KMS-11 (cell line): ENCODE results near the gene ZNF761.

Source experiments
- H2AFZ ChIP-seq: fragments of 200-600 bp; sonication (generic); 2 replicates; pipeline ENCODE4 v1.6.1; 2016; ENCODE audit warnings: antibody characterized with exemption, mixed run types, low read depth
- H3K27ac ChIP-seq: fragments of 200-600 bp; sonication (generic); 2 replicates; pipeline ENCODE4 v1.6.1; 2016; ENCODE audit warnings: mild to moderate bottlenecking, mixed run types
- H3K27me3 ChIP-seq: fragments of 200-600 bp; sonication (generic); 2 replicates; pipeline ENCODE4 v1.6.1; 2017; ENCODE audit warnings: mild to moderate bottlenecking, low read depth, mixed run types, moderate library complexity; ENCODE audit not compliant: insufficient read depth
- H3K36me3 ChIP-seq: fragments of 200-600 bp; sonication (generic); 2 replicates; pipeline ENCODE4 v1.6.1; 2017; ENCODE audit warnings: mild to moderate bottlenecking, mixed run types; ENCODE audit not compliant: insufficient read depth
- H3K4me1 ChIP-seq: fragments of 200-600 bp; sonication (generic); 2 replicates; pipeline ENCODE4 v1.6.1; 2016; ENCODE audit warnings: mild to moderate bottlenecking, low read depth, mixed run types; ENCODE audit not compliant: poor library complexity, severe bottlenecking
- H3K4me2 ChIP-seq: fragments of 200-600 bp; sonication (generic); 2 replicates; pipeline ENCODE4 v1.7.0; 2016; ENCODE audit warnings: mild to moderate bottlenecking, mixed run types
- H3K4me3 ChIP-seq: fragments of 200-600 bp; sonication (generic); IDR thresholded peaks from 2 replicates; pipeline ENCODE4 v1.6.1; 2017; ENCODE audit warnings: low read depth, low read length, mixed read lengths; ENCODE audit not compliant: insufficient read depth
- H3K79me2 ChIP-seq: fragments of 200-600 bp; sonication (generic); 2 replicates; pipeline ENCODE4 v1.6.1; 2016; ENCODE audit warnings: low read depth, mixed run types; ENCODE audit not compliant: insufficient read depth
- H3K9ac ChIP-seq: fragments of 200-600 bp; sonication (generic); 2 replicates; pipeline ENCODE4 v1.6.1; 2016; ENCODE audit warnings: mild to moderate bottlenecking, mixed run types
- H4K20me1 ChIP-seq: fragments of 200-600 bp; sonication (generic); 2 replicates; pipeline ENCODE4 v1.6.1; 2016; ENCODE audit warnings: mild to moderate bottlenecking, mixed run types; ENCODE audit not compliant: insufficient read depth
- TF ChIP-seq, protein P1 (sequence below): fragments of 200-600 bp; sonication (generic); conservative IDR thresholded peaks from 2 replicates; pipeline ENCODE4 v1.6.1; 2017; ENCODE audit warnings: low read depth, mild to moderate bottlenecking, antibody characterized with exemption, low read length, moderate library complexity, mixed read lengths

ZNF761 gene

DNA sequence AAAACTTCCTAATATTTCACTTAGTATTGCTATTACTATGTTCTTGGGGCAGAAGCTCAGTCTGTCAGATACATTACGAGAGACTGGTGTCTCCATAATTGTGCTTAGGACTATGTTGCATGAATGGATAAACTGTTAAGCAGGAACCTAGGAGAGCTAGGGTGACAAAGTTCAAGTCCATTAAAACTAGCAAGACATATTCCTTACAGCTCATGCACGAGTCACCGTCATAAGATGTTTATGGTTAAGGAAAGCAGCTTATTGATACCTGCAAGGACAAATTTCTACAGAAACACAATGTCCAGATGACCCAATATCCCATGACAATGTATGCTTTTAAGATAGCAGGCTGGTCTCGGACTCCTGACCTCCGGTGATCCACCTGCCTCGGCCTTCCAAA, 30.1 kb downstream of the ZNF761 start:
- Histone ChIP-seq H3K79me2 (no peaks in the 10 kb centered on the region), H2AFZ (no peak overlapping the region), H3K9ac (no peak overlapping the region), H3K4me2 (no peak overlapping the region), H3K36me3 (no peaks in the 10 kb centered on the region), H3K27me3 (no peaks in the 10 kb centered on the region), H3K4me1 (no peaks in the 10 kb centered on the region), H3K27ac (no peak overlapping the region), H4K20me1 (no peaks in the 10 kb centered on the region), H3K4me3 (no peak overlapping the region)
- TF ChIP-seq, protein P1, sequence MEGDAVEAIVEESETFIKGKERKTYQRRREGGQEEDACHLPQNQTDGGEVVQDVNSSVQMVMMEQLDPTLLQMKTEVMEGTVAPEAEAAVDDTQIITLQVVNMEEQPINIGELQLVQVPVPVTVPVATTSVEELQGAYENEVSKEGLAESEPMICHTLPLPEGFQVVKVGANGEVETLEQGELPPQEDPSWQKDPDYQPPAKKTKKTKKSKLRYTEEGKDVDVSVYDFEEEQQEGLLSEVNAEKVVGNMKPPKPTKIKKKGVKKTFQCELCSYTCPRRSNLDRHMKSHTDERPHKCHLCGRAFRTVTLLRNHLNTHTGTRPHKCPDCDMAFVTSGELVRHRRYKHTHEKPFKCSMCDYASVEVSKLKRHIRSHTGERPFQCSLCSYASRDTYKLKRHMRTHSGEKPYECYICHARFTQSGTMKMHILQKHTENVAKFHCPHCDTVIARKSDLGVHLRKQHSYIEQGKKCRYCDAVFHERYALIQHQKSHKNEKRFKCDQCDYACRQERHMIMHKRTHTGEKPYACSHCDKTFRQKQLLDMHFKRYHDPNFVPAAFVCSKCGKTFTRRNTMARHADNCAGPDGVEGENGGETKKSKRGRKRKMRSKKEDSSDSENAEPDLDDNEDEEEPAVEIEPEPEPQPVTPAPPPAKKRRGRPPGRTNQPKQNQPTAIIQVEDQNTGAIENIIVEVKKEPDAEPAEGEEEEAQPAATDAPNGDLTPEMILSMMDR: no peak

DNA sequence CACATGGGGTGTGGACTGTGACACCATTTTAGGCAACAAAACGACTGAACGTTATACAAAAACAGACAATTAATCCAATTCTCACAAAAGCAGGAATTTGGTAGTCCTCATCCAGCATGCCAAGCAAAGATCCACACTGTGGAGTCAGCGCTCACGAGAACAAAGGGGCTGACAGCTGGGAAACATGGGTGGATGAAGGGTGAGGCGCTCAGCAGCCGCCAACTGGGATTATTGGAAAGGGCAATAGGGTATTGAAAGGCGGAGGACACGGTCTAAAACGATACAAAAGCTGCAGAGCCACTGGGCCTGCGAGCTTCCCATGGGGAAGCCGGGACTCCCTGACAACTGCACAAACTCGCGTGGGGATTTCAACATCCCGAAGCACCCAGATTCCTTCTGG, 31.1 kb downstream of the ZNF761 start:
- Histone ChIP-seq H3K4me1 (no peaks in the 10 kb centered on the region), H2AFZ (no peak overlapping the region), H3K27ac (no peak overlapping the region), H3K9ac (no peak overlapping the region), H3K27me3 (no peaks in the 10 kb centered on the region), H3K36me3 (no peaks in the 10 kb centered on the region), H4K20me1 (no peaks in the 10 kb centered on the region), H3K79me2 (no peaks in the 10 kb centered on the region), H3K4me3 (no peak overlapping the region), H3K4me2 (no peak overlapping the region)
- TF ChIP-seq, protein P1: no peak

DNA sequence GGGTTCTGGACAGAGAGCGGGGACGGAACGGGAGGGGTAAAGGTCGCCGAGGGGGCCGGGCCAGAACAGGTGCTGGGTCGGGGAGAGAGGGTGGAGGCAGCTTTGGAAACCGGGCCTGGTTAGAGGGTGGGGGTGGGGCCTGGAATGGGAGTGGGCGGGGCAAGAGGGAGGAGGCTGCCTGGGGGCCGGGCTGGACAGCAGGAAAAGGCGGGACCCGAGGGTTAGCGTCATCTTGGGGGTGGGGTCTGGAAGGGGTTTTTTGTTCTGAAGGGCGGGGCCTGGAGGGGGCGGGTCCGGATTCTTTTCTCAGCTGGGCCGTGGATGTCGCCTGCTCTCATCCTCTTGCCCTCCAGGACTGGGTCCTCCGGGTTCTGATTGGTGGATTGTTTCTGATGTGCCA, 31.5 kb downstream of the ZNF761 start:
- no peaks in the 10 kb centered on the region for H4K20me1 ChIP-seq
- H3K79me2 ChIP-seq: no peaks in the 10 kb centered on the region
- H3K27me3 ChIP-seq: no peaks in the 10 kb centered on the region
- H3K27ac ChIP-seq: no peak overlapping the region
- TF ChIP-seq, protein P1: no peak
- H3K4me1 ChIP-seq: no peaks in the 10 kb centered on the region
- no peak overlapping the region for H3K4me2 ChIP-seq
- no peak overlapping the region for H3K4me3 ChIP-seq
- H2AFZ ChIP-seq: no peak overlapping the region
- H3K36me3 ChIP-seq: no peaks in the 10 kb centered on the region
- no peak overlapping the region for H3K9ac ChIP-seq

DNA sequence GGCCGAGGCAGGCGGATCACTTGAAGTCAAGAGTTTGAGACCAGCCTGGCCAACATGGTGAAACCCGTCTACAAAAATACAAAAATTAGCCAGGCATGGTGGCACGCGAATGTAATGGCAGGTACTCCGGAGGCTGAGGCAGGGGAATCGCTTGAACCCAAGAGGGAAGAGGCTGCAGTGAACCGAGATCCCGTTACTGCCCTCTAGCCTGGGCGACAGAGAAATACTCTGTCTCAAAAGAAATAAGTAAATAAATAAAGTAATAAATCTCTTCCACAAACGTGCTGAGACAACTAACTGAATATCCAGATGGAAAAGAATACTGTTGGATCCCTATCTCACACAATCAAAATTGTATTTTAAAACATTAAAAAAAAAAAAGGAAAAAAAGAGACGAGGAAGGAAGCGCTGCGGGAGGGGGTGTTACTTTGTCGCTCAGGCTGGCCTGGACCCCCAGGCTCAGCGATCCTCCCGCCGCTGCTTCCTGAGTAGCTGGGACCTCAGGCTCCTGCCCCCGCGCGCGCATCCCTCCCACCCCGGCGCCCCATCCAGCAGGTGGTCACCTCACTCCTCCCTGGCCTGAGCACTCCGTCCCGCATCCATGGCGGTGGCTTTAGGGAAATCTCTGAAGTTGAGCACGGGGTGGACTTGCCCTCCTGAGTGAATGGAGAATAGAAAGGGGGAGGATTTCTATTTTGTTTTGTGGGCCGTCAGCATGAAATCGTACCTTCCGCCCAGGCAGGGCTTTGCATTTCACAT, 35.1 kb downstream of the ZNF761 start:
- H3K36me3 ChIP-seq: no peaks in the 10 kb centered on the region
- TF ChIP-seq, protein P1: no peak
- H3K4me1 ChIP-seq: no peaks in the 10 kb centered on the region
- H3K4me2 ChIP-seq: no peak overlapping the region
- no peak overlapping the region for H3K4me3 ChIP-seq
- H3K79me2 ChIP-seq: no peaks in the 10 kb centered on the region
- no peak overlapping the region for H3K9ac ChIP-seq
- H4K20me1 ChIP-seq: no peaks in the 10 kb centered on the region
- H3K27me3 ChIP-seq: no peaks in the 10 kb centered on the region
- no peak overlapping the region for H2AFZ ChIP-seq
- no peak overlapping the region for H3K27ac ChIP-seq
